HEK293 (cell line): Measurements from ENCODE around the gene SARNP.

Source experiments
- CTCF ChIA-PET: fragments of 350-600 bp; formaldehyde crosslinking; extraction: SDS; loops from one replicate; lab custom pipeline; 2021; ENCODE audit warnings: antibody characterized with exemption; lab: Yijun Ruan, JAX
- POLR2A ChIA-PET: fragments of 300-600 bp; formaldehyde crosslinking; extraction: SDS; loops from one replicate; lab custom pipeline; 2020; ENCODE audit warnings: antibody characterized with exemption, inconsistent platforms; lab: Yijun Ruan, JAX
- H3K27ac ChIP-seq: fragments of 200-500 bp; sonication (Bioruptor generic); 2 replicates; pipeline ENCODE4 v1.5.1; 2014; ENCODE audit warnings: low read depth, low read length, control low read depth, inconsistent platforms; ENCODE audit errors: extremely low read depth
- H3K36me3 ChIP-seq, 2 experiments: fragments of 200-500 bp in 1 of 2; sonication (Bioruptor generic) in 1 of 2; 1 replicate in 1 of 2; 2 replicates in 1 of 2; pipeline ENCODE4 v1.5.1; 2014 to 2017; ENCODE audit warnings: inconsistent platforms in 2 of 2, low read length in 2 of 2; ENCODE audit not compliant: control insufficient read depth in 2 of 2, insufficient read depth in 1 of 2
- H3K4me1 ChIP-seq: fragments of 200-500 bp; sonication (Bioruptor generic); 2 replicates; pipeline ENCODE4 v1.5.1; 2014; ENCODE audit warnings: mild to moderate bottlenecking, low read length, inconsistent platforms; ENCODE audit not compliant: control insufficient read depth, insufficient read depth
- H3K4me3 ChIP-seq: 2 replicates; pipeline ENCODE4 v1.5.1; 2011; ENCODE audit warnings: low read depth, mild to moderate bottlenecking, control low read depth, low read length, moderate library complexity
- H3K9me3 ChIP-seq: fragments of 200-500 bp; sonication (Bioruptor generic); 2 replicates; pipeline ENCODE4 v1.5.1; 2014; ENCODE audit warnings: low read depth, low read length, inconsistent platforms; ENCODE audit not compliant: control insufficient read depth, insufficient read depth
- AEBP2 ChIP-seq: fragments of 450-650 bp; formaldehyde crosslinking; IDR thresholded peaks from 2 replicates; pipeline ENCODE4 v1.5.1; 2016; ENCODE audit warnings: missing biosample characterization, missing genetic modification characterization, borderline replicate concordance
- EGR2 ChIP-seq: fragments of 450-650 bp; formaldehyde crosslinking; IDR thresholded peaks from 2 replicates; pipeline ENCODE4 v1.5.1; 2016; ENCODE audit warnings: low read depth, missing biosample characterization, missing genetic modification characterization
- GFI1B ChIP-seq: fragments of 450-650 bp; formaldehyde crosslinking; IDR thresholded peaks from 2 replicates; pipeline ENCODE4 v1.5.1; 2016; ENCODE audit warnings: missing biosample characterization, missing genetic modification characterization
- IKZF3 ChIP-seq: fragments of 450-650 bp; IDR thresholded peaks from 2 replicates; pipeline ENCODE4 v1.5.0; 2018; ENCODE audit warnings: missing biosample characterization, mild to moderate bottlenecking, missing genetic modification characterization, moderate library complexity
- INSM2 ChIP-seq: fragments of 450-650 bp; formaldehyde crosslinking; IDR thresholded peaks from 2 replicates; pipeline ENCODE4 v1.5.1; 2016; ENCODE audit warnings: missing biosample characterization, missing genetic modification characterization
- KLF8 ChIP-seq: fragments of 450-650 bp; formaldehyde crosslinking; IDR thresholded peaks from 2 replicates; pipeline ENCODE4 v1.5.1; 2016; ENCODE audit warnings: missing biosample characterization, missing genetic modification characterization
- PRDM1 ChIP-seq: fragments of 450-650 bp; formaldehyde crosslinking; IDR thresholded peaks from 2 replicates; pipeline ENCODE4; 2016; ENCODE audit warnings: missing biosample characterization, missing genetic modification characterization
- SALL2 ChIP-seq: fragments of 450-650 bp; formaldehyde crosslinking; IDR thresholded peaks from 2 replicates; pipeline ENCODE4 v1.5.0; 2017; ENCODE audit warnings: missing biosample characterization, mild to moderate bottlenecking, missing genetic modification characterization, borderline replicate concordance
- TCF7L2 ChIP-seq: IDR thresholded peaks from 2 replicates; pipeline ENCODE4 v1.6.1; 2011; ENCODE audit warnings: low read depth, mild to moderate bottlenecking, inconsistent platforms, low read length, moderate library complexity, borderline replicate concordance
- ZBTB17 ChIP-seq: fragments of 450-650 bp; formaldehyde crosslinking; IDR thresholded peaks from 2 replicates; pipeline ENCODE4 v1.5.1; 2016; ENCODE audit warnings: missing biosample characterization, missing genetic modification characterization
- ZBTB20 ChIP-seq: fragments of 450-650 bp; formaldehyde crosslinking; IDR thresholded peaks from 2 replicates; pipeline ENCODE4 v1.5.1; 2016; ENCODE audit warnings: missing biosample characterization, missing genetic modification characterization
- ZFHX2 ChIP-seq: fragments of 450-650 bp; formaldehyde crosslinking; conservative IDR thresholded peaks from 2 replicates; pipeline ENCODE4 v1.5.1; 2016; ENCODE audit warnings: missing biosample characterization, missing genetic modification characterization
- ZFP3 ChIP-seq: fragments of 450-650 bp; formaldehyde crosslinking; IDR thresholded peaks from 2 replicates; pipeline ENCODE4 v1.5.1; 2016; ENCODE audit warnings: low read depth, missing biosample characterization, missing genetic modification characterization
- ZFP37 ChIP-seq: fragments of 450-650 bp; formaldehyde crosslinking; IDR thresholded peaks from 2 replicates; pipeline ENCODE4 v1.5.1; 2016; ENCODE audit warnings: missing biosample characterization, missing genetic modification characterization
- ZNF175 ChIP-seq: fragments of 450-650 bp; formaldehyde crosslinking; IDR thresholded peaks from 2 replicates; pipeline ENCODE4 v1.5.1; 2016; ENCODE audit warnings: missing biosample characterization, missing genetic modification characterization
- ZNF184 ChIP-seq: fragments of 450-650 bp; IDR thresholded peaks from 2 replicates; pipeline ENCODE4 v1.5.1; 2018; ENCODE audit warnings: missing biosample characterization, mild to moderate bottlenecking, missing genetic modification characterization
- ZNF26 ChIP-seq: fragments of 450-650 bp; formaldehyde crosslinking; IDR thresholded peaks from 2 replicates; pipeline ENCODE4 v1.5.1; 2016; ENCODE audit warnings: missing biosample characterization, missing genetic modification characterization
- ZNF366 ChIP-seq: fragments of 450-650 bp; formaldehyde crosslinking; conservative IDR thresholded peaks from 2 replicates; pipeline ENCODE4 v1.5.1; 2016; ENCODE audit warnings: missing biosample characterization, missing genetic modification characterization
- ZNF473 ChIP-seq: fragments of 450-650 bp; formaldehyde crosslinking; IDR thresholded peaks from 2 replicates; pipeline ENCODE4 v1.5.1; 2017; ENCODE audit warnings: missing biosample characterization, missing genetic modification characterization
- ZNF510 ChIP-seq: fragments of 450-650 bp; formaldehyde crosslinking; IDR thresholded peaks from 2 replicates; pipeline ENCODE4 v1.5.1; 2018; ENCODE audit warnings: mild to moderate bottlenecking, missing genetic modification characterization, missing biosample characterization; ENCODE audit not compliant: insufficient replicate concordance
- ZNF529 ChIP-seq: fragments of 450-650 bp; formaldehyde crosslinking; IDR thresholded peaks from 2 replicates; pipeline ENCODE4 v1.5.1; 2017; ENCODE audit warnings: missing genetic modification characterization, missing biosample characterization; ENCODE audit not compliant: insufficient replicate concordance
- ZNF664 ChIP-seq: fragments of 450-650 bp; formaldehyde crosslinking; IDR thresholded peaks from 2 replicates; pipeline ENCODE4 v1.5.1; 2016; ENCODE audit warnings: missing biosample characterization, missing genetic modification characterization
- ZNF768 ChIP-seq: fragments of 450-650 bp; formaldehyde crosslinking; IDR thresholded peaks from 2 replicates; pipeline ENCODE4 v1.5.1; 2018; ENCODE audit warnings: missing biosample characterization, mild to moderate bottlenecking, missing genetic modification characterization
- ZNF830 ChIP-seq: fragments of 450-650 bp; IDR thresholded peaks from 2 replicates; pipeline ENCODE4 v1.5.0; 2018; ENCODE audit warnings: missing biosample characterization, missing genetic modification characterization, low read depth, mild to moderate bottlenecking, moderate library complexity
- ZNF843 ChIP-seq: fragments of 450-650 bp; formaldehyde crosslinking; IDR thresholded peaks from 2 replicates; pipeline ENCODE4 v1.5.1; 2016; ENCODE audit warnings: missing biosample characterization, missing genetic modification characterization
- ZSCAN16 ChIP-seq: fragments of 450-650 bp; formaldehyde crosslinking; IDR thresholded peaks from 2 replicates; pipeline ENCODE4 v1.5.1; 2016; ENCODE audit warnings: missing biosample characterization, missing genetic modification characterization
- ZSCAN5A ChIP-seq: fragments of 450-650 bp; formaldehyde crosslinking; IDR thresholded peaks from 2 replicates; pipeline ENCODE4 v1.5.1; 2016; ENCODE audit warnings: missing biosample characterization, missing genetic modification characterization
- TF ChIP-seq, protein P1 (sequence below): fragments of 450-650 bp; formaldehyde crosslinking; IDR thresholded peaks from 2 replicates; pipeline ENCODE4 v1.5.1; 2016; ENCODE audit warnings: missing biosample characterization, missing genetic modification characterization

Gene SARNP

DNA sequence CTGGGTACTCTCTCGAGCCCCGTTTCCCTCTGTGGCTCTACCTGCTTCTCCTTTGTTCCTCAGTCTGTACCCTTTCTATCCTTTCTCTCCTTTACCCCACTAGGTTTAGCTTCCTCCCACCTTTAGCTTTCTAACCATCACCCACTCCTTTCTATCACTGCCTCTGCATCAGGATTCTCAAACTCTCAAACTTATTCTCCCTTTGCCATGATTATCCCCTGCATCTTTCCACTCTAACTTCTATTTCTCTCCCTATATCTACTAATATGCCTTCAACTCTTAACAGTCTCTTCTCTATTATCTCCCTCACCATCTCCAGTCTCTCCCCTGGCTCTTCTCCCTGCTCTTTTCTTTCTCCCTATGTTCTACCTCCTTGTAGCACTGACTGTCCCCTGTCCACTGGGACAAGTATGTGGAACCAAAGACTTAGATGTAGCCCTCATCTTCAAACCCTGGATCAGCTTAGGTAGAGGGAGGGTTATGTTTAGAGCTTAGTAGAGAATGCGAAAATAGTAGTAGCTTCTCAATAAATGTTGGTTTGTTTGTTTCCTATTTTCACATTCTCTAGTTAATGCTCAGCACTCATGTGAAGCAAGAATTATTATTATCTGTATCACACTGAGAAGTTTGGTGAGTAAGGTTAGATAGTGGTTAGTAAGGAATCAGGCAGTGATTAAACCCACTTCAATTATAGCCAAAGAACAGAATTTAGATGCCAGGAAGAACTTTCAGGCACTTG, 71.2 kb downstream of the SARNP start:
- ChIA-PET POLR2A (interaction anchor here (1.6 to 2.4 kb wide), 2 partner anchors 8 to 71 kb away, joined by 4 to 9 read pairs; partner anchors contain the start of genes ORMDL2 and SARNP), CTCF (interaction anchor here (0.7 to 4.5 kb wide), 6 partner anchors 8 to 601 kb away, joined by 3 to 28 read pairs (median 4); partner anchors contain the start of genes ORMDL2 and SARNP)
- Histone ChIP-seq H3K9me3 (no peaks in the 10 kb centered on the region), H3K27ac (peak overlapping the region; percentile 36; the same call in 1 of the 2 replicates), H3K4me1 (peaks cover 12% of the 10 kb centered on the region; the same call in 1 of the 2 replicates), H3K4me3 (no peak overlapping the region), H3K36me3 (peaks cover 3 to 46% of the 10 kb centered on the region in 2 experiments; a peak in 1 of 3 replicates)
- TF ChIP-seq ZNF529: no peak
- TF ChIP-seq ZBTB17: peak; percentile 98
- TF ChIP-seq ZNF843 (tag by site-specific recombination): no peak
- TF ChIP-seq IKZF3: no peak
- peak; percentile 56 for TF ChIP-seq ZBTB20
- TF ChIP-seq ZFHX2: peak; percentile 88
- TF ChIP-seq KLF8 (tag by site-specific recombination): peak; percentile 6; the same call in 1 of the 2 replicates
- no peak for TF ChIP-seq ZNF473
- TF ChIP-seq ZNF830 (tag by site-specific recombination): no peak
- TF ChIP-seq, protein P1, sequence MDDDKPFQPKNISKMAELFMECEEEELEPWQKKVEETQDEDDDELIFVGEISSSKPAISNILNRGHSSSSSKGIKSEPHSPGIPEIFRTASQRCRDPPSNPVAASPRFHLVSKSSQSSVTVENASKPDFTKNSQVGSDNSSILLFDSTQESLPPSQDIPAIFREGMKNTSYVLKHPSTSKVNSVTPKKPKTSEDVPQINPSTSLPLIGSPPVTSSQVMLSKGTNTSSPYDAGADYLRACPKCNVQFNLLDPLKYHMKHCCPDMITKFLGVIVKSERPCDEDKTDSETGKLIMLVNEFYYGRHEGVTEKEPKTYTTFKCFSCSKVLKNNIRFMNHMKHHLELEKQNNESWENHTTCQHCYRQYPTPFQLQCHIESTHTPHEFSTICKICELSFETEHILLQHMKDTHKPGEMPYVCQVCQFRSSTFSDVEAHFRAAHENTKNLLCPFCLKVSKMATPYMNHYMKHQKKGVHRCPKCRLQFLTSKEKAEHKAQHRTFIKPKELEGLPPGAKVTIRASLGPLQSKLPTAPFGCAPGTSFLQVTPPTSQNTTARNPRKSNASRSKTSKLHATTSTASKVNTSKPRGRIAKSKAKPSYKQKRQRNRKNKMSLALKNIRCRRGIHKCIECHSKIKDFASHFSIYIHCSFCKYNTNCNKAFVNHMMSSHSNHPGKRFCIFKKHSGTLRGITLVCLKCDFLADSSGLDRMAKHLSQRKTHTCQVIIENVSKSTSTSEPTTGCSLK: no peak
- no peak for TF ChIP-seq ZNF175 (tag by site-specific recombination)
- no peak for TF ChIP-seq ZNF768 (tag by site-specific recombination)
- TF ChIP-seq ZNF510 (tag by site-specific recombination): no peak
- TF ChIP-seq ZNF664 (tag by site-specific recombination): peak; percentile 95
- TF ChIP-seq ZFP3: no peak
- TF ChIP-seq ZSCAN5A (tag by site-specific recombination): no peak
- no peak for TF ChIP-seq ZSCAN16 (tag by site-specific recombination)
- peak; percentile 77 for TF ChIP-seq ZNF366 (tag by site-specific recombination)
- peak; percentile 97 for TF ChIP-seq PRDM1 (tag by site-specific recombination)
- no peak for TF ChIP-seq INSM2 (tag by site-specific recombination)
- 0 out of 2 replicates have a peak, but pooled peaks have one; percentile 24 for TF ChIP-seq ZNF26 (tag by site-specific recombination)
- TF ChIP-seq EGR2 (tag by site-specific recombination): peak; percentile 87
- TF ChIP-seq AEBP2 (tag by site-specific recombination): no peak
- TF ChIP-seq ZFP37 (tag by site-specific recombination): no peak
- TF ChIP-seq ZNF184 (tag by site-specific recombination): no peak
- TF ChIP-seq GFI1B (tag by site-specific recombination): no peak
- no peak for TF ChIP-seq TCF7L2
- TF ChIP-seq SALL2 (tag by site-specific recombination): no peak
